Suprapubic skin (tissue), 3 donors: ENCODE results near the gene KIFBP.

Source experiments
- EP300 ChIP-seq: sonication (generic); formaldehyde crosslinking; IDR thresholded peaks from one replicate; pipeline ENCODE4 v1.6.1; 2017; ENCODE audit warnings: antibody characterized with exemption
- TF ChIP-seq, protein P1 (sequence below), 2 donors: fragments of 200-600 bp in 1 of 2; fragments of 450-650 bp in 1 of 2; sonication (generic) in 1 of 2; IDR thresholded peaks; one replicate each; pipeline ENCODE4 v1.5.1; 2016 to 2019; ENCODE audit warnings: antibody characterized with exemption in 2 of 2, mild to moderate bottlenecking in 1 of 2, moderate library complexity in 1 of 2

- TF ChIP-seq, protein P1, sequence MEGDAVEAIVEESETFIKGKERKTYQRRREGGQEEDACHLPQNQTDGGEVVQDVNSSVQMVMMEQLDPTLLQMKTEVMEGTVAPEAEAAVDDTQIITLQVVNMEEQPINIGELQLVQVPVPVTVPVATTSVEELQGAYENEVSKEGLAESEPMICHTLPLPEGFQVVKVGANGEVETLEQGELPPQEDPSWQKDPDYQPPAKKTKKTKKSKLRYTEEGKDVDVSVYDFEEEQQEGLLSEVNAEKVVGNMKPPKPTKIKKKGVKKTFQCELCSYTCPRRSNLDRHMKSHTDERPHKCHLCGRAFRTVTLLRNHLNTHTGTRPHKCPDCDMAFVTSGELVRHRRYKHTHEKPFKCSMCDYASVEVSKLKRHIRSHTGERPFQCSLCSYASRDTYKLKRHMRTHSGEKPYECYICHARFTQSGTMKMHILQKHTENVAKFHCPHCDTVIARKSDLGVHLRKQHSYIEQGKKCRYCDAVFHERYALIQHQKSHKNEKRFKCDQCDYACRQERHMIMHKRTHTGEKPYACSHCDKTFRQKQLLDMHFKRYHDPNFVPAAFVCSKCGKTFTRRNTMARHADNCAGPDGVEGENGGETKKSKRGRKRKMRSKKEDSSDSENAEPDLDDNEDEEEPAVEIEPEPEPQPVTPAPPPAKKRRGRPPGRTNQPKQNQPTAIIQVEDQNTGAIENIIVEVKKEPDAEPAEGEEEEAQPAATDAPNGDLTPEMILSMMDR (IDR thresholded peaks at IDR 0.05) = no peak
- TF ChIP-seq EP300 = no peak
Measured at GRCh38 chr10:68955355-68955831, 33.2 kb upstream of the KIFBP start.
